ENCODE measurements around the gene PES1.

DNA sequence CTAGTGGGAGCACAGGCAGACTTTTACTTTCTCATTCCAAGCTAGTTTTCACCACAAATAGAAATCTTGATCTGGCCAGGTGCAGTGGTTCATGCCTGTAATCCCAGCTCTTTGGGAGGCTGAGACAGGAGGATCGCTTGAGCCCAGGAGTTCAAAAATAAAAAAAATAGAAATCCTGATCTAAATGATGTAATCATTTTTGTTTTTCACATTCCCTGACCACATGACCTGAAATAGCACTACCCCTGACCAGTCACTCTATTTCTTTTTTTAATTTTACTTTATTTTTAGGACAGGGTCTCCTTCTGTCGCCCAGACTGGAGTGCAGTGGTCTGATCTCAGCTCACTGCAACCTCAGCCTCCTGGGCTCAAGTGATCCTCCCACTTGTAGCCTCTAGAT is 13.0 kb upstream of the PES1 start:
- TF ChIP-seq EP300 (IDR thresholded peaks at IDR 0.05) (no peak), POLR2AphosphoS5 (IDR thresholded peaks at IDR 0.05) (no peak)
